Endothelial cell of umbilical vein (primary cell): ENCODE measurements around the gene TTC21A. TPM values are rescaled to one million over a fixed set of nuclear protein-coding genes. Genes with fewer than 3 reads are reported as not detected.

Source experiments
- BruUV-seq: library from RNA; stranded (reverse); fragments of 400-500 nt; replicated peaks from 2 replicates; lab custom pipeline; 2021; lab: Mats Ljungman, UMichigan
- CTCF ChIA-PET: fragments of 300-600, 350-600 bp; sonication (Branson Sonifier 250); formaldehyde crosslinking; loops from one replicate; lab custom pipeline; 2021; ENCODE audit warnings: antibody characterized with exemption, inconsistent platforms; lab: Charles Lee
- POLR2A ChIA-PET: fragments of 300-600, 350-600 bp; sonication (Branson Sonifier 250); formaldehyde crosslinking; loops from one replicate; lab custom pipeline; 2021; ENCODE audit warnings: antibody characterized with exemption, inconsistent platforms; lab: Charles Lee
- DNase-seq: peaks from one replicate; pipeline ENCODE4 v3.0.0-alpha.2; 2011; ENCODE audit warnings: low read depth, low spot score
- FAIRE-seq: peaks from 2 replicates; lab custom pipeline; 2011; peaks lifted over from hg19 to GRCh38; lab: Jason Lieb, UNC
- H2AFZ ChIP-seq: 2 replicates; pipeline ENCODE4 v1.6.0; 2012; ENCODE audit warnings: low read depth, low read length, control low read depth, inconsistent platforms
- H3K27ac ChIP-seq: 2 replicates; pipeline ENCODE4 v1.5.1; 2011; ENCODE audit warnings: low read depth, mild to moderate bottlenecking, control low read depth, low read length, moderate library complexity; ENCODE audit not compliant: insufficient read depth
- H3K27me3 ChIP-seq, 2 experiments: 2 replicates each; pipeline versions ENCODE4 v1.6.0 to v1.6.1; 2011; ENCODE audit warnings: low read length in 2 of 2, mixed read lengths in 1 of 2; ENCODE audit not compliant: control insufficient read depth in 2 of 2, insufficient read depth in 2 of 2
- H3K36me3 ChIP-seq, 2 experiments: 2 replicates in 1 of 2; 3 replicates in 1 of 2; pipeline ENCODE4 v1.5.1; 2011; ENCODE audit warnings: low read length in 2 of 2, mild to moderate bottlenecking in 1 of 2, moderate library complexity in 1 of 2; ENCODE audit not compliant: control insufficient read depth in 2 of 2, insufficient read depth in 2 of 2; ENCODE audit errors: extremely low read depth in 1 of 2
- H3K4me1 ChIP-seq: 3 replicates; pipeline ENCODE4 v1.5.1; 2011; ENCODE audit warnings: mild to moderate bottlenecking, low read length; ENCODE audit not compliant: control insufficient read depth, insufficient read depth; ENCODE audit errors: extremely low read depth
- H3K4me2 ChIP-seq: 2 replicates; pipeline ENCODE4 v1.6.1; 2011; ENCODE audit warnings: low read length, control low read depth, mixed read lengths; ENCODE audit not compliant: insufficient read depth
- H3K4me3 ChIP-seq, 3 experiments: fragments of 200-600 bp in 1 of 3; sonication (generic), shearing (Covaris generic) in 1 of 3; replicated peaks in 1 of 3; 2 replicates each; pipeline ENCODE4 v1.5.1; 2011 to 2016; ENCODE audit warnings: control low read depth in 3 of 3, low read length in 3 of 3, mild to moderate bottlenecking in 2 of 3, inconsistent platforms in 1 of 3, low read depth in 1 of 3, moderate library complexity in 1 of 3; ENCODE audit not compliant: insufficient read depth in 1 of 3
- H3K79me2 ChIP-seq: 2 replicates; pipeline ENCODE4 v1.6.0; 2012; ENCODE audit warnings: low read length, inconsistent platforms; ENCODE audit not compliant: control insufficient read depth, insufficient read depth
- H3K9ac ChIP-seq: replicated peaks from 2 replicates; pipeline ENCODE3; 2011; ENCODE audit warnings: low read length, control low read depth; ENCODE audit not compliant: insufficient read depth; ENCODE audit errors: extremely low read depth
- H3K9me1 ChIP-seq: replicated peaks from 3 replicates; pipeline ENCODE4 v1.6.0; 2011; ENCODE audit warnings: mild to moderate bottlenecking, low read length; ENCODE audit not compliant: control insufficient read depth, insufficient read depth; ENCODE audit errors: extremely low read depth
- H3K9me3 ChIP-seq: replicated peaks from 2 replicates; pipeline ENCODE4 v1.5.1; 2012; ENCODE audit warnings: low read length, inconsistent platforms; ENCODE audit not compliant: control insufficient read depth, insufficient read depth
- H4K20me1 ChIP-seq: replicated peaks from 2 replicates; pipeline ENCODE3; 2011; ENCODE audit warnings: mild to moderate bottlenecking, low read length; ENCODE audit not compliant: control insufficient read depth, insufficient read depth; ENCODE audit errors: extremely low read depth
- CTCF ChIP-seq, 2 donors: IDR thresholded peaks; 1 replicate in 1 of 2; 2 replicates in 1 of 2; pipeline ENCODE4 v1.5.1; 2011; ENCODE audit warnings: low read length in 2 of 2, mild to moderate bottlenecking in 2 of 2, moderate library complexity in 2 of 2, control low read depth in 1 of 2, inconsistent platforms in 1 of 2, low read depth in 1 of 2; ENCODE audit not compliant: insufficient read depth in 1 of 2; ENCODE audit errors: extremely low read depth in 1 of 2
- EZH2 ChIP-seq: IDR thresholded peaks from 2 replicates; pipeline ENCODE4 v1.6.1; 2012; ENCODE audit warnings: borderline replicate concordance, low read depth, mild to moderate bottlenecking, moderate library complexity, low read length, inconsistent platforms; ENCODE audit not compliant: severe bottlenecking
- FOS ChIP-seq: IDR thresholded peaks from 2 replicates; pipeline ENCODE4 v1.6.1; 2011; ENCODE audit warnings: mild to moderate bottlenecking, low read length, moderate library complexity, borderline replicate concordance; ENCODE audit not compliant: insufficient read depth
- GATA2 ChIP-seq: IDR thresholded peaks from 2 replicates; pipeline ENCODE4 v1.7.0; 2011; ENCODE audit warnings: low read depth, mild to moderate bottlenecking, moderate library complexity, mixed read lengths, low read length; ENCODE audit not compliant: insufficient read length, insufficient read depth
- JUN ChIP-seq: IDR thresholded peaks from 2 replicates; pipeline ENCODE4 v1.6.1; 2011; ENCODE audit warnings: borderline replicate concordance, low read depth; ENCODE audit not compliant: insufficient read length, insufficient read depth
- MAX ChIP-seq: IDR thresholded peaks from 2 replicates; pipeline ENCODE4 v1.6.1; 2011; ENCODE audit not compliant: insufficient read depth, insufficient read length
- MYC ChIP-seq: IDR thresholded peaks from one replicate; pipeline ENCODE4 v1.6.1; 2011; ENCODE audit warnings: mild to moderate bottlenecking, low read depth, low read length
- POLR2A ChIP-seq: IDR thresholded peaks from 2 replicates; pipeline ENCODE4 v1.6.1; 2012; ENCODE audit warnings: low read depth, mild to moderate bottlenecking, control low read depth, low read length
- POLR2AphosphoS5 ChIP-seq: IDR thresholded peaks from 2 replicates; pipeline ENCODE4 v1.6.1; 2012; ENCODE audit warnings: low read depth, mild to moderate bottlenecking, control low read depth, low read length, moderate library complexity; ENCODE audit not compliant: insufficient read depth
- dilution Hi-C: fragments of 300-500 bp; cut with MboI; formaldehyde crosslinking; loops from one replicate; pipeline ENCODE4 v1.15.0; 2019; ENCODE audit warnings: low sequenced_read_pairs; ENCODE audit not compliant: extremely low pct_ligation_motif_present
- intact Hi-C: fragments of 100-400 bp; cut with micrococcal nuclease; formaldehyde crosslinking; loops from one replicate; pipeline ENCODE4 v1.10.0; 2022
- polyA plus RNA-seq, 4 experiments: library from polyadenylated mRNA; depleted of rRNA in 3 of 4; stranded (reverse) in 3 of 4; unstranded in 1 of 4; fragments of >200 nt; gene quantifications; 2 replicates each; pipeline versions ENCODE4 v1.2.1 to v1.2.3, GENCODE V29; 2011 to 2012; ENCODE audit warnings: missing spikeins in 1 of 4
- total RNA-seq: library from RNA; stranded (reverse); gene quantifications from 2 replicates; pipeline ENCODE4 v1.2.3, GENCODE V29; 2021

Gene TTC21A
- total and polyA plus RNA-seq, 2 donors (not counting 3 experiments of a cell fraction or from before 2014, with no cell fraction given): 4.7 to 7.8 TPM

GRCh38 chr3:39088889-39089288 lies 18.6 kb upstream of the TTC21A start:
- Histone ChIP-seq H3K9ac (no peak overlapping the region), H2AFZ (no peak overlapping the region), H3K9me1 (no peaks in the 10 kb centered on the region), H3K27me3 (no peaks in the 10 kb centered on the region), H4K20me1 (no peaks in the 10 kb centered on the region), H3K79me2 (no peaks in the 10 kb centered on the region), H3K9me3 (no peaks in the 10 kb centered on the region), H3K36me3 (peaks cover 8 to 13% of the 10 kb centered on the region in 2 experiments), H3K4me2 (no peak overlapping the region), H3K27ac (no peak overlapping the region), H3K4me3 (no peak overlapping the region), H3K4me1 (no peaks in the 10 kb centered on the region)
- POLR2A ChIA-PET: no interaction called here
- no peak for TF ChIP-seq GATA2
- TF ChIP-seq MAX: no peak
- no peak for TF ChIP-seq FOS
- TF ChIP-seq EZH2: no peak
- TF ChIP-seq MYC: no peak
- TF ChIP-seq CTCF (IDR thresholded peaks at IDR 0.05; ENCODE audit: extremely low read depth in 1 of 2, insufficient read depth in 1 of 2, low read depth in 1 of 2, low read length in 2 of 2): no peak
- no peak for TF ChIP-seq POLR2A
- TF ChIP-seq POLR2AphosphoS5: no peak
- no peak for TF ChIP-seq JUN
- FAIRE-seq (no peak), DNase-seq (peak; percentile 18)
- intact Hi-C loops: no loop called here
- BruUV-seq: no TSS peak
- CTCF ChIA-PET: interaction anchor here (1.0 to 3.4 kb wide), 4 partner anchors 9 to 203 kb away, joined by 3 to 18 read pairs (median 6); no protein-coding TSS in a partner anchor
- dilution Hi-C loops: no loop called here
